ENCODE measurements around the gene SETD3. TPM values are rescaled to one million over a fixed set of nuclear protein-coding genes. Genes with fewer than 3 reads are reported as not detected.

The SETD3 gene
- total RNA-seq, 1 experiment from 2014 or later, result 46.8 TPM

DNA sequence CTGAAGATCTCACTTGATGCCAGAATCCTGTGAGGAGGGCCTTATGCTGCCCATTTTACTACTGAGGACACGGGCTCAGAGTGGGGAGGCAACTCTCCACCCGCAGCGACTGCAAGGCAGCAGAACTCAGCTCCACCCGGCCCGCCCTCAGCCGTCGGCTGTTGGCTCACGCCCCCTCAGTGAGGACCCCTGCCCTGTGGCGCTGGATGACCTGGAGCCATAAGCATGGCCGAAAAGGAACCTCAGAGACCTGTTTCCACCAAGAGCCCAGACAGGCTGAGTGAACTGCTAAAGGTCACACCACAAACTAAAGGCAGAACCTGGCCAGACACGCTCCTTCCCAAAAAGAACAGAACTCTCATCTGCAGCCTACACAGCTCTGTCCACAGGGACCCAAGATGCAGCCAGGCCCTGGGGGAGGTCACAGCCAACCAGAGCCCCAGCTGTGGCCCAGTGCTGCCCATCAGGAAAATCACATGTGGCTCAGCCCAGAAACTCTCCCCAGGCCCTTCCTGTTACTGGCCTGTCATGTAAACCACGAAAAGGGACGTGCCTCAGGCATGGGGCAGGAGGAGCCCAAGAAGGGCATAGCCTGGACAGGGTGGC lies 33.4 kb upstream of the SETD3 start:
- CTCF ChIA-PET, result no interaction called here
- peaks cover 9% of the 10 kb centered on the region; the same call in 1 of the 2 replicates for H3K79me2 ChIP-seq (ENCODE audit: low read length)
- H3K36me3 ChIP-seq (ENCODE audit: low read depth, low read length), result peaks cover 14% of the 10 kb centered on the region
- H3K4me1 ChIP-seq (ENCODE audit: insufficient read depth, low read length), result no peaks in the 10 kb centered on the region
- H3K27ac ChIP-seq (ENCODE audit: low read length), result no peak overlapping the region
- intact Hi-C loops (cut with micrococcal nuclease), result no loop called here
- DNase-seq, result no peak
- H2AFZ ChIP-seq (ENCODE audit: low read length), result no peak overlapping the region
- H3K4me2 ChIP-seq (ENCODE audit: low read length), result no peak overlapping the region
- no peaks in the 10 kb centered on the region for H3K27me3 ChIP-seq (ENCODE audit: low read length)
- POLR2A ChIA-PET (ENCODE audit: unreplicated experiment), result no interaction called here
- H3K9me2 ChIP-seq (replicated peaks; ENCODE audit: low read length), result no peaks in the 10 kb centered on the region
- 0 out of 2 replicates have a peak, but pooled peaks cover 3% of the 10 kb centered on the region for H4K20me1 ChIP-seq (ENCODE audit: low read length)
- no peak for ATAC-seq
- no peaks in the 10 kb centered on the region for H3K9me3 ChIP-seq (ENCODE audit: low read length)
- no peak for TF ChIP-seq EZH2phosphoT487 (IDR thresholded peaks at IDR 0.05; ENCODE audit: borderline replicate concordance, low read length)
- no peak for TF ChIP-seq EZH2 (IDR thresholded peaks at IDR 0.05; ENCODE audit: low read length, unreplicated experiment)
- TF ChIP-seq, protein P1, sequence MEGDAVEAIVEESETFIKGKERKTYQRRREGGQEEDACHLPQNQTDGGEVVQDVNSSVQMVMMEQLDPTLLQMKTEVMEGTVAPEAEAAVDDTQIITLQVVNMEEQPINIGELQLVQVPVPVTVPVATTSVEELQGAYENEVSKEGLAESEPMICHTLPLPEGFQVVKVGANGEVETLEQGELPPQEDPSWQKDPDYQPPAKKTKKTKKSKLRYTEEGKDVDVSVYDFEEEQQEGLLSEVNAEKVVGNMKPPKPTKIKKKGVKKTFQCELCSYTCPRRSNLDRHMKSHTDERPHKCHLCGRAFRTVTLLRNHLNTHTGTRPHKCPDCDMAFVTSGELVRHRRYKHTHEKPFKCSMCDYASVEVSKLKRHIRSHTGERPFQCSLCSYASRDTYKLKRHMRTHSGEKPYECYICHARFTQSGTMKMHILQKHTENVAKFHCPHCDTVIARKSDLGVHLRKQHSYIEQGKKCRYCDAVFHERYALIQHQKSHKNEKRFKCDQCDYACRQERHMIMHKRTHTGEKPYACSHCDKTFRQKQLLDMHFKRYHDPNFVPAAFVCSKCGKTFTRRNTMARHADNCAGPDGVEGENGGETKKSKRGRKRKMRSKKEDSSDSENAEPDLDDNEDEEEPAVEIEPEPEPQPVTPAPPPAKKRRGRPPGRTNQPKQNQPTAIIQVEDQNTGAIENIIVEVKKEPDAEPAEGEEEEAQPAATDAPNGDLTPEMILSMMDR (conservative IDR thresholded peaks at IDR 0.05; ENCODE audit: low read depth, low read length), result no peak
- H3F3A ChIP-seq (ENCODE audit: low read length, unreplicated experiment), result no peaks in the 10 kb centered on the region
- H3K4me3 ChIP-seq (ENCODE audit: low read length), result no peak overlapping the region
- no TSS peak for BruUV-seq (replicated peaks)
- no peak overlapping the region for H3K9ac ChIP-seq (ENCODE audit: low read length)

- no peaks in the 10 kb centered on the region for H3K9me2 ChIP-seq (replicated peaks; ENCODE audit: low read length)
- H3K4me1 ChIP-seq (ENCODE audit: insufficient read depth, low read length), result no peaks in the 10 kb centered on the region
- 0 out of 2 replicates have a peak, but pooled peaks cover 5% of the 10 kb centered on the region for H3K79me2 ChIP-seq (ENCODE audit: low read length)
- H3K27me3 ChIP-seq (ENCODE audit: low read length), result no peaks in the 10 kb centered on the region
- H3K4me2 ChIP-seq (ENCODE audit: low read length), result no peak overlapping the region
- intact Hi-C loops (cut with micrococcal nuclease), result no loop called here
- TF ChIP-seq, protein P1 (conservative IDR thresholded peaks at IDR 0.05; ENCODE audit: low read depth, low read length), result no peak
- no peak for TF ChIP-seq EZH2 (IDR thresholded peaks at IDR 0.05; ENCODE audit: low read length, unreplicated experiment)
- no peak for TF ChIP-seq EZH2phosphoT487 (IDR thresholded peaks at IDR 0.05; ENCODE audit: borderline replicate concordance, low read length)
- ATAC-seq (no peak), DNase-seq (no peak)
- no peak overlapping the region for H3K27ac ChIP-seq (ENCODE audit: low read length)
- no TSS peak for BruUV-seq (replicated peaks)
- no peak overlapping the region for H3K4me3 ChIP-seq (ENCODE audit: low read length)
- no peaks in the 10 kb centered on the region for H3F3A ChIP-seq (ENCODE audit: low read length, unreplicated experiment)
- no peak overlapping the region for H3K9ac ChIP-seq (ENCODE audit: low read length)
- ChIA-PET CTCF (no interaction called here), POLR2A (ENCODE audit: unreplicated experiment) (no interaction called here)
- H3K36me3 ChIP-seq (ENCODE audit: low read depth, low read length), result peaks cover 22% of the 10 kb centered on the region
- H3K9me3 ChIP-seq (ENCODE audit: low read length), result no peaks in the 10 kb centered on the region
- no peaks in the 10 kb centered on the region for H4K20me1 ChIP-seq (ENCODE audit: low read length)
- no peak overlapping the region for H2AFZ ChIP-seq (ENCODE audit: low read length)
Observed at GRCh38 chr14:99513183-99513694, 32.6 kb upstream of the SETD3 start.

GRCh38 chr14:99512571-99513182 lies 32.0 kb upstream of the SETD3 start:
- ChIA-PET CTCF (no interaction called here), POLR2A (ENCODE audit: unreplicated experiment) (no interaction called here)
- Histone ChIP-seq H3K79me2 (ENCODE audit: low read length) (0 out of 2 replicates have a peak, but pooled peaks cover 3% of the 10 kb centered on the region), H2AFZ (ENCODE audit: low read length) (no peak overlapping the region), H3K36me3 (ENCODE audit: low read depth, low read length) (peaks cover 28% of the 10 kb centered on the region), H4K20me1 (ENCODE audit: low read length) (no peaks in the 10 kb centered on the region), H3K9me3 (ENCODE audit: low read length) (no peaks in the 10 kb centered on the region), H3K4me2 (ENCODE audit: low read length) (no peak overlapping the region), H3F3A (ENCODE audit: low read length, unreplicated experiment) (no peaks in the 10 kb centered on the region), H3K9me2 (replicated peaks; ENCODE audit: low read length) (no peaks in the 10 kb centered on the region), H3K27me3 (ENCODE audit: low read length) (no peaks in the 10 kb centered on the region), H3K4me3 (ENCODE audit: low read length) (no peak overlapping the region), H3K4me1 (ENCODE audit: insufficient read depth, low read length) (no peaks in the 10 kb centered on the region), H3K27ac (ENCODE audit: low read length) (no peak overlapping the region), H3K9ac (ENCODE audit: low read length) (no peak overlapping the region)
- intact Hi-C loops (cut with micrococcal nuclease), result no loop called here
- no TSS peak for BruUV-seq (replicated peaks)
- ATAC-seq (no peak), DNase-seq (no peak)
- TF ChIP-seq, protein P1 (conservative IDR thresholded peaks at IDR 0.05; ENCODE audit: low read depth, low read length), result no peak
- TF ChIP-seq EZH2phosphoT487 (IDR thresholded peaks at IDR 0.05; ENCODE audit: borderline replicate concordance, low read length) (no peak), EZH2 (IDR thresholded peaks at IDR 0.05; ENCODE audit: low read length, unreplicated experiment) (no peak)
